Measurements from ENCODE around the gene CRLF1. TPM values are rescaled to one million over a fixed set of nuclear protein-coding genes. Genes with fewer than 3 reads are reported as not detected.

Gene CRLF1
- total RNA-seq, 1 donor from 2014 or later = 17.0 TPM

GRCh38 chr19:18586306-18586705, 20.3 kb downstream of the CRLF1 start:
- no peak overlapping the region for H3K4me3 Mint-ChIP-seq (ENCODE audit: unreplicated experiment)
- H3K36me3 Mint-ChIP-seq (ENCODE audit: unreplicated experiment) = peaks cover 1% of the 10 kb centered on the region
- peaks cover 16% of the 10 kb centered on the region for H3K4me1 Mint-ChIP-seq (ENCODE audit: unreplicated experiment)
- H3K27ac Mint-ChIP-seq (ENCODE audit: unreplicated experiment) = no peak overlapping the region
- DNase-seq (ENCODE audit: extremely low spot score, unreplicated experiment) = no peak
- no peak for TF ChIP-seq CTCF (IDR thresholded peaks at IDR 0.05)
- peaks cover 2% of the 10 kb centered on the region for H3K27me3 Mint-ChIP-seq (ENCODE audit: unreplicated experiment)
- no peaks in the 10 kb centered on the region for H3K9me3 Mint-ChIP-seq (ENCODE audit: unreplicated experiment)

GRCh38 chr19:18580311-18580710, 26.3 kb downstream of the CRLF1 start:
- peaks cover 4% of the 10 kb centered on the region for H3K27me3 Mint-ChIP-seq (ENCODE audit: unreplicated experiment)
- H3K4me1 Mint-ChIP-seq (ENCODE audit: unreplicated experiment) = no peaks in the 10 kb centered on the region
- peaks cover 6% of the 10 kb centered on the region for H3K36me3 Mint-ChIP-seq (ENCODE audit: unreplicated experiment)
- no peak for TF ChIP-seq CTCF (IDR thresholded peaks at IDR 0.05)
- no peaks in the 10 kb centered on the region for H3K9me3 Mint-ChIP-seq (ENCODE audit: unreplicated experiment)
- DNase-seq (ENCODE audit: extremely low spot score, unreplicated experiment) = no peak
- H3K27ac Mint-ChIP-seq (ENCODE audit: unreplicated experiment) = no peak overlapping the region
- no peak overlapping the region for H3K4me3 Mint-ChIP-seq (ENCODE audit: unreplicated experiment)

GRCh38 chr19:18577365-18577914, 29.2 kb downstream of the CRLF1 start:
- H3K27ac Mint-ChIP-seq (ENCODE audit: unreplicated experiment) = no peak overlapping the region
- peaks cover 9% of the 10 kb centered on the region for H3K4me1 Mint-ChIP-seq (ENCODE audit: unreplicated experiment)
- peaks cover 2% of the 10 kb centered on the region for H3K27me3 Mint-ChIP-seq (ENCODE audit: unreplicated experiment)
- H3K36me3 Mint-ChIP-seq (ENCODE audit: unreplicated experiment) = peaks cover 18% of the 10 kb centered on the region
- TF ChIP-seq CTCF (IDR thresholded peaks at IDR 0.05) = no peak
- DNase-seq (ENCODE audit: extremely low spot score, unreplicated experiment) = no peak
- H3K4me3 Mint-ChIP-seq (ENCODE audit: unreplicated experiment) = no peak overlapping the region
- H3K9me3 Mint-ChIP-seq (ENCODE audit: unreplicated experiment) = no peaks in the 10 kb centered on the region

GRCh38 chr19:18576383-18576782, 30.2 kb downstream of the CRLF1 start:
- DNase-seq (ENCODE audit: extremely low spot score, unreplicated experiment) = no peak
- H3K4me3 Mint-ChIP-seq (ENCODE audit: unreplicated experiment) = no peak overlapping the region
- no peak overlapping the region for H3K27ac Mint-ChIP-seq (ENCODE audit: unreplicated experiment)
- H3K36me3 Mint-ChIP-seq (ENCODE audit: unreplicated experiment) = peaks cover 18% of the 10 kb centered on the region
- peaks cover 2% of the 10 kb centered on the region for H3K27me3 Mint-ChIP-seq (ENCODE audit: unreplicated experiment)
- no peak for TF ChIP-seq CTCF (IDR thresholded peaks at IDR 0.05)
- H3K4me1 Mint-ChIP-seq (ENCODE audit: unreplicated experiment) = peaks cover 15% of the 10 kb centered on the region
- no peaks in the 10 kb centered on the region for H3K9me3 Mint-ChIP-seq (ENCODE audit: unreplicated experiment)

- no peak overlapping the region for H3K27ac Mint-ChIP-seq (ENCODE audit: unreplicated experiment)
- DNase-seq (ENCODE audit: extremely low spot score, unreplicated experiment) = no peak
Observed at GRCh38 chr19:18574691-18575291, 31.8 kb downstream of the CRLF1 start.

More at GRCh38 chr19:18574691-18575291, 31.8 kb downstream of the CRLF1 start:
- TF ChIP-seq CTCF (IDR thresholded peaks at IDR 0.05) = no peak
- H3K9me3 Mint-ChIP-seq (ENCODE audit: unreplicated experiment) = no peaks in the 10 kb centered on the region
- peaks cover 18% of the 10 kb centered on the region for H3K4me1 Mint-ChIP-seq (ENCODE audit: unreplicated experiment)
- no peak overlapping the region for H3K4me3 Mint-ChIP-seq (ENCODE audit: unreplicated experiment)
- H3K27me3 Mint-ChIP-seq (ENCODE audit: unreplicated experiment) = no peaks in the 10 kb centered on the region
- peaks cover 20% of the 10 kb centered on the region for H3K36me3 Mint-ChIP-seq (ENCODE audit: unreplicated experiment)

Measured in osteocyte (in vitro differentiated cells).